ENCODE measurements around the gene UIMC1. TPM values are rescaled to one million over a fixed set of nuclear protein-coding genes. Genes with fewer than 3 reads are reported as not detected.

Gene UIMC1
- total and polyA plus RNA-seq, 2 of the 13 experiments (the other 11 are each of a cell fraction or from before 2014, with no cell fraction given) = 18.9 to 32.7 TPM

- in situ Hi-C loops (cut with HindIII; ENCODE audit: extremely low pct_ligation_motif_present, low pct_unique_long_range_greater_than_20kb) (no loop called here), intact Hi-C loops (cut with micrococcal nuclease; ENCODE audit: unreplicated experiment) (no loop called here)
- WGBS (ENCODE audit: low lambda C conversion rate) = 35% methylated on average over 6 of the region's 23 CpGs
- H3K27ac ChIP-seq (ENCODE audit: extremely low read length, insufficient read depth, low read length) = no peak overlapping the region
- DNase-seq (ENCODE audit: low spot score) (no peak), ATAC-seq (no peak), FAIRE-seq (no peak)
- no peaks in the 10 kb centered on the region for H3K36me3 ChIP-seq (replicated peaks in 1 of 2; ENCODE audit: control insufficient read depth in 1 of 2, insufficient read depth in 2 of 2, low read length in 2 of 2)
- no TSS peak for BruUV-seq (replicated peaks)
- ChIA-PET POLR2A (no interaction called here), CTCF (ENCODE audit: low intra/inter-chr PET ratio, low total read pairs) (no interaction called here)
- no peak for TF ChIP-seq ZBTB37 (CRISPR knock-in tag; IDR thresholded peaks at IDR 0.05)
- TF ChIP-seq ZFP36L1 (CRISPR knock-in tag; IDR thresholded peaks at IDR 0.05) = no peak
- no peak for TF ChIP-seq GTF3A (CRISPR knock-in tag; conservative IDR thresholded peaks at IDR 0.05)
- TF ChIP-seq MBD4 (IDR thresholded peaks at IDR 0.05; ENCODE audit: borderline replicate concordance, low read length) = no peak
- no peak for TF ChIP-seq ONECUT2 (CRISPR knock-in tag; IDR thresholded peaks at IDR 0.05)
- no peak for TF ChIP-seq ATF6 (CRISPR knock-in tag; conservative IDR thresholded peaks at IDR 0.05)
- TF ChIP-seq ZNF513 (CRISPR knock-in tag; conservative IDR thresholded peaks at IDR 0.05) = no peak
- no peak for TF ChIP-seq ZNF282 (IDR thresholded peaks at IDR 0.05; ENCODE audit: partially characterized antibody)
- TF ChIP-seq ZNF564 (CRISPR knock-in tag; IDR thresholded peaks at IDR 0.05) = no peak
- TF ChIP-seq FOXP1 (IDR thresholded peaks at IDR 0.05) = no peak
- TF ChIP-seq FOXP1 (CRISPR knock-in tag; IDR thresholded peaks at IDR 0.05) = no peak
- TF ChIP-seq HDAC6 (IDR thresholded peaks at IDR 0.05; ENCODE audit: low read depth, low read length) = no peak
- TF ChIP-seq ZNF180 (CRISPR knock-in tag; IDR thresholded peaks at IDR 0.05; ENCODE audit: borderline replicate concordance, low read depth) = no peak
- TF ChIP-seq TFDP1 (CRISPR knock-in tag; IDR thresholded peaks at IDR 0.05; ENCODE audit: borderline replicate concordance) = no peak
- TF ChIP-seq ZFP82 (CRISPR knock-in tag; IDR thresholded peaks at IDR 0.05; ENCODE audit: borderline replicate concordance) = no peak
- TF ChIP-seq SNRNP70 (IDR thresholded peaks at IDR 0.05; ENCODE audit: low read depth, low read length) = no peak
- no peak for TF ChIP-seq ZGPAT (CRISPR knock-in tag; IDR thresholded peaks at IDR 0.05)
- TF ChIP-seq ATF7 (IDR thresholded peaks at IDR 0.05) = no peak
- TF ChIP-seq ATF7 (CRISPR knock-in tag; IDR thresholded peaks at IDR 0.05) = no peak
- peaks cover 8% of the 10 kb centered on the region; the same call in 1 of the 2 replicates for H3K4me1 ChIP-seq (ENCODE audit: insufficient read depth, low read length)
- H3K4me3 ChIP-seq (replicated peaks in 1 of 3; ENCODE audit: insufficient read depth in 1 of 3, low read depth in 2 of 3, low read length in 3 of 3) = no peak overlapping the region
- H3K4me2 ChIP-seq (ENCODE audit: low read depth, low read length) = no peak overlapping the region
- no peak overlapping the region for H2AFZ ChIP-seq (ENCODE audit: low read length)
- peaks cover 30 to 92% of the 10 kb centered on the region in 2 experiments for H3K27me3 ChIP-seq (ENCODE audit: control insufficient read depth in 1 of 2, insufficient read depth in 2 of 2, low read length in 2 of 2)
- H4K20me1 ChIP-seq (ENCODE audit: insufficient read depth, low read length) = no peaks in the 10 kb centered on the region
- H3K79me2 ChIP-seq (ENCODE audit: insufficient read depth, low read length) = no peaks in the 10 kb centered on the region
- H3K9me3 ChIP-seq (ENCODE audit: low read length) = no peaks in the 10 kb centered on the region
- H3K9ac ChIP-seq (ENCODE audit: insufficient read depth, low read depth, low read length) = no peak overlapping the region
Observed at GRCh38 chr5:176878906-176879662, 127.5 kb downstream of the UIMC1 start.
